Fibroblast of lung (primary cell): Measurements from ENCODE around the gene ABLIM2.

Experiments used
- EZH2 ChIP-seq: IDR thresholded peaks from 2 replicates; pipeline ENCODE4 v1.5.1; 2012; ENCODE audit warnings: low read length, control low read depth, mild to moderate bottlenecking; ENCODE audit errors: missing control alignments
- TF ChIP-seq, protein P1 (sequence below), 2 donors: IDR thresholded peaks in 1 of 2; conservative IDR thresholded peaks in 1 of 2; 1 replicate in 1 of 2; 2 replicates in 1 of 2; pipeline ENCODE4 v1.5.1; 2011 to 2012; ENCODE audit warnings: low read length in 2 of 2, control low read depth in 1 of 2, inconsistent platforms in 1 of 2, low read depth in 1 of 2, mild to moderate bottlenecking in 1 of 2

DNA sequence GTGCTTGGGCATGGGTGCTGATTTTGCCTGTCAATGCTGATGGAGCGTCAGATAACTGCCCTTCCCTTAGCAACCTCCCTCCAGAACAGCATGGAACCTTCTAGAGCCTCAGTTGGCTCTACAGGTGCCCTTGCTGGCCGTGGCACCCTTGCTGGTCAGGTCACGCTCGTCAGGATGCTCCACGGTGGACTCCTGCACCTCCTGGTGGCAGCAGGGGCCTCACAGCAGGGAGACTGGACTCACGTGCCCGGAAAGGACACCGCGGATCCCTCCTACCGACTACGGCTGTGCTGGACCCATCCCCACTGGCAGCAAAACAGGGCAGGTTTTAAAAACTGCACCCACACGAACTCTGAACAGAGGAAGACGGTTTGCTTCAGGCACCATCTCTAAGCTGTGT, 136.8 kb downstream of the ABLIM2 start:
- TF ChIP-seq, protein P1, sequence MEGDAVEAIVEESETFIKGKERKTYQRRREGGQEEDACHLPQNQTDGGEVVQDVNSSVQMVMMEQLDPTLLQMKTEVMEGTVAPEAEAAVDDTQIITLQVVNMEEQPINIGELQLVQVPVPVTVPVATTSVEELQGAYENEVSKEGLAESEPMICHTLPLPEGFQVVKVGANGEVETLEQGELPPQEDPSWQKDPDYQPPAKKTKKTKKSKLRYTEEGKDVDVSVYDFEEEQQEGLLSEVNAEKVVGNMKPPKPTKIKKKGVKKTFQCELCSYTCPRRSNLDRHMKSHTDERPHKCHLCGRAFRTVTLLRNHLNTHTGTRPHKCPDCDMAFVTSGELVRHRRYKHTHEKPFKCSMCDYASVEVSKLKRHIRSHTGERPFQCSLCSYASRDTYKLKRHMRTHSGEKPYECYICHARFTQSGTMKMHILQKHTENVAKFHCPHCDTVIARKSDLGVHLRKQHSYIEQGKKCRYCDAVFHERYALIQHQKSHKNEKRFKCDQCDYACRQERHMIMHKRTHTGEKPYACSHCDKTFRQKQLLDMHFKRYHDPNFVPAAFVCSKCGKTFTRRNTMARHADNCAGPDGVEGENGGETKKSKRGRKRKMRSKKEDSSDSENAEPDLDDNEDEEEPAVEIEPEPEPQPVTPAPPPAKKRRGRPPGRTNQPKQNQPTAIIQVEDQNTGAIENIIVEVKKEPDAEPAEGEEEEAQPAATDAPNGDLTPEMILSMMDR (conservative IDR thresholded peaks at IDR 0.05 in 1 of 2, IDR thresholded peaks at IDR 0.05 in 1 of 2; ENCODE audit: low read depth in 1 of 2, low read length in 2 of 2) = peak in 1 of 2 donors; percentile 7
- no peak for TF ChIP-seq EZH2
